ENCODE results near the gene NANP.
"Not testable (repeated sequence)": the region's sequence is repeated elsewhere in the genome, so short reads cannot be mapped to it uniquely, and the experiment has no call there.

Gene NANP

GRCh38 chr20:25608774-25609173 is 15.0 kb downstream of the NANP start:
- in situ Hi-C loops (cut with MboI; ENCODE audit: low sequenced_read_pairs): no loop called here

- in situ Hi-C loops (cut with MboI; ENCODE audit: low sequenced_read_pairs): no loop called here
Observed at GRCh38 chr20:25606094-25606695, 17.6 kb downstream of the NANP start.

- in situ Hi-C loops (cut with MboI; ENCODE audit: low sequenced_read_pairs): no loop called here
Observed at GRCh38 chr20:25605148-25605547, 18.7 kb downstream of the NANP start.

- in situ Hi-C loops (cut with MboI; ENCODE audit: low sequenced_read_pairs): no loop called here
Observed at GRCh38 chr20:25604611-25605010, 19.2 kb downstream of the NANP start.

GRCh38 chr20:25602914-25603309 is 20.9 kb downstream of the NANP start:
- in situ Hi-C loops (cut with MboI; ENCODE audit: low sequenced_read_pairs): not testable (repeated sequence)

- in situ Hi-C loops (cut with MboI; ENCODE audit: low sequenced_read_pairs): not testable (repeated sequence)
Observed at GRCh38 chr20:25602191-25602913, 21.5 kb downstream of the NANP start.

- in situ Hi-C loops (cut with MboI; ENCODE audit: low sequenced_read_pairs): no loop called here
Observed at GRCh38 chr20:25601659-25602058, 22.2 kb downstream of the NANP start.

- in situ Hi-C loops (cut with MboI; ENCODE audit: low sequenced_read_pairs): no loop called here
Observed at GRCh38 chr20:25600632-25601031, 23.2 kb downstream of the NANP start.

- in situ Hi-C loops (cut with MboI; ENCODE audit: low sequenced_read_pairs): no loop called here
Observed at GRCh38 chr20:25592135-25592852, 31.5 kb downstream of the NANP start.

GRCh38 chr20:25590778-25591177 is 33.0 kb downstream of the NANP start:
- in situ Hi-C loops (cut with MboI; ENCODE audit: low sequenced_read_pairs): not testable (repeated sequence)

- in situ Hi-C loops (cut with MboI; ENCODE audit: low sequenced_read_pairs): no loop called here
Observed at GRCh38 chr20:25588491-25588890, 35.3 kb downstream of the NANP start.

- in situ Hi-C loops (cut with MboI; ENCODE audit: low sequenced_read_pairs): no loop called here
Observed at GRCh38 chr20:25587536-25587935, 36.3 kb downstream of the NANP start.

- in situ Hi-C loops (cut with MboI; ENCODE audit: low sequenced_read_pairs): no loop called here
Observed at GRCh38 chr20:25586877-25587276, 36.9 kb downstream of the NANP start.

- in situ Hi-C loops (cut with MboI; ENCODE audit: low sequenced_read_pairs): no loop called here
Observed at GRCh38 chr20:25584905-25585704, 38.7 kb downstream of the NANP start, which contains the start of gene NINL. NINL (minus strand) TSS chr20:25585531; CDS start chr20:25526587, 58,944 bp downstream.

- in situ Hi-C loops (cut with MboI; ENCODE audit: low sequenced_read_pairs): not testable (repeated sequence)
Observed at GRCh38 chr20:25583607-25584006, 40.2 kb downstream of the NANP start.

GRCh38 chr20:25580711-25581110 is 43.1 kb downstream of the NANP start:
- in situ Hi-C loops (cut with MboI; ENCODE audit: low sequenced_read_pairs): no loop called here

- in situ Hi-C loops (cut with MboI; ENCODE audit: low sequenced_read_pairs): no loop called here
Observed at GRCh38 chr20:25579081-25579770, 44.6 kb downstream of the NANP start.

- in situ Hi-C loops (cut with MboI; ENCODE audit: low sequenced_read_pairs): no loop called here
Observed at GRCh38 chr20:25576783-25577530, 46.9 kb downstream of the NANP start.

- in situ Hi-C loops (cut with MboI; ENCODE audit: low sequenced_read_pairs): no loop called here
Observed at GRCh38 chr20:25574411-25574810, 49.4 kb downstream of the NANP start.
